DMS53 treated with DMSO at 0.1 percent for 48 hours (cell line): ENCODE data around the gene RAB11FIP3.
"Not testable (repeated sequence)": the region's sequence is repeated elsewhere in the genome, so short reads cannot be mapped to it uniquely, and the experiment has no call there.

ENCODE experiments used
- DNase-seq: peaks from one replicate; lab custom pipeline; 2025; ENCODE audit not compliant: unreplicated experiment; lab: John Stamatoyannopoulos, UW

RAB11FIP3 gene

GRCh38 chr16:466651-467050, 41.2 kb downstream of the RAB11FIP3 start:
- DNase-seq, result no peak

GRCh38 chr16:467249-467871, 41.9 kb downstream of the RAB11FIP3 start:
- not testable (repeated sequence) for DNase-seq

- no peak for DNase-seq
These were observed 42.8 kb downstream of the RAB11FIP3 start for GRCh38 chr16:468068-468821.

- DNase-seq, result not testable (repeated sequence)
These were observed 44.0 kb downstream of the RAB11FIP3 start for GRCh38 chr16:469459-469858.

GRCh38 chr16:470418-470817, 45.0 kb downstream of the RAB11FIP3 start:
- no peak for DNase-seq

GRCh38 chr16:471353-472198, 46.1 kb downstream of the RAB11FIP3 start:
- no peak for DNase-seq

GRCh38 chr16:472199-472504, 46.7 kb downstream of the RAB11FIP3 start:
- DNase-seq, result no peak

- no peak for DNase-seq
These were observed 47.9 kb downstream of the RAB11FIP3 start for GRCh38 chr16:473046-474043.

GRCh38 chr16:474420-475122, 49.1 kb downstream of the RAB11FIP3 start:
- DNase-seq, result no peak

GRCh38 chr16:476039-476438, 50.6 kb downstream of the RAB11FIP3 start:
- DNase-seq, result no peak

GRCh38 chr16:477301-478157, 52.1 kb downstream of the RAB11FIP3 start:
- DNase-seq, result no peak

- DNase-seq, result not testable (repeated sequence)
These were observed 52.8 kb downstream of the RAB11FIP3 start for GRCh38 chr16:478287-478686.

GRCh38 chr16:482468-483185, 57.2 kb downstream of the RAB11FIP3 start:
- DNase-seq, result no peak

GRCh38 chr16:483341-484075, 58.1 kb downstream of the RAB11FIP3 start:
- no peak for DNase-seq

- DNase-seq, result no peak
These were observed 64.2 kb downstream of the RAB11FIP3 start for GRCh38 chr16:489606-490005.

- DNase-seq, result no peak
These were observed 65.3 kb downstream of the RAB11FIP3 start for GRCh38 chr16:490768-491167.

GRCh38 chr16:491220-491919, 65.9 kb downstream of the RAB11FIP3 start:
- DNase-seq, result no peak
